D721Med (cell line): ENCODE results near the gene SYNJ2BP.

Experiments used
- DNase-seq: peaks from one replicate; pipeline ENCODE4 v3.0.0; 2011; ENCODE audit warnings: low spot score; ENCODE audit not compliant: insufficient read length
- FAIRE-seq: peaks from 2 replicates; lab custom pipeline; 2011; peaks lifted over from hg19 to GRCh38; lab: Jason Lieb, UNC
- CTCF ChIP-seq: IDR thresholded peaks from 2 replicates; pipeline ENCODE4 v1.5.1; 2012; ENCODE audit warnings: mild to moderate bottlenecking, control low read depth; ENCODE audit not compliant: insufficient read depth; ENCODE audit errors: missing control alignments

The SYNJ2BP gene

GRCh38 chr14:70401643-70402042, 15.2 kb downstream of the SYNJ2BP start:
- DNase-seq (no peak), FAIRE-seq (no peak)
- TF ChIP-seq CTCF = no peak

- FAIRE-seq (no peak), DNase-seq (no peak)
- no peak for TF ChIP-seq CTCF
Measured at GRCh38 chr14:70398706-70399431, 18.0 kb downstream of the SYNJ2BP start.

- TF ChIP-seq CTCF = no peak
Measured at GRCh38 chr14:70398280-70398679, 18.6 kb downstream of the SYNJ2BP start.

GRCh38 chr14:70397746-70398145, 19.1 kb downstream of the SYNJ2BP start:
- no peak for TF ChIP-seq CTCF
- no peak for DNase-seq
- FAIRE-seq = no peak

More at GRCh38 chr14:70398280-70398679, 18.6 kb downstream of the SYNJ2BP start:
- FAIRE-seq = no peak
- no peak for DNase-seq

GRCh38 chr14:70394674-70395306, 22.1 kb downstream of the SYNJ2BP start:
- no peak for FAIRE-seq
- TF ChIP-seq CTCF = no peak
- DNase-seq = no peak

GRCh38 chr14:70392676-70393075, 24.2 kb downstream of the SYNJ2BP start:
- DNase-seq (no peak), FAIRE-seq (no peak)
- TF ChIP-seq CTCF = no peak
